SJSA1 (cell line): ENCODE results near the gene CDH18. TPM values are rescaled to one million over a fixed set of nuclear protein-coding genes. Genes with fewer than 3 reads are reported as not detected.
"Not testable (repeated sequence)": the region's sequence is repeated elsewhere in the genome, so short reads cannot be mapped to it uniquely, and the experiment has no call there.

Experiments used
- DNase-seq, 2 experiments: peaks; one replicate each; pipeline ENCODE4 v3.0.0-alpha.2; 2015 to 2020; ENCODE audit warnings: low spot score in 2 of 2, low read depth in 1 of 2
- H3K27ac ChIP-seq: fragments of 250-450 bp; sonication (Bioruptor Pico); 2 replicates; pipeline ENCODE4 v1.5.1; 2020; ENCODE audit warnings: mild to moderate bottlenecking, moderate library complexity
- H3K27me3 ChIP-seq: fragments of 250-450 bp; sonication (Bioruptor Pico); replicated peaks from 2 replicates; pipeline ENCODE4 v1.5.1; 2020; ENCODE audit warnings: mild to moderate bottlenecking, moderate library complexity
- H3K36me3 ChIP-seq: fragments of 250-450 bp; sonication (Bioruptor Pico); 2 replicates; pipeline ENCODE4 v1.5.1; 2020; ENCODE audit warnings: mild to moderate bottlenecking
- H3K4me1 ChIP-seq: fragments of 250-450 bp; sonication (Bioruptor Pico); replicated peaks from 2 replicates; pipeline ENCODE4 v1.6.1; 2021; ENCODE audit warnings: mild to moderate bottlenecking
- H3K4me3 ChIP-seq: fragments of 250-450 bp; sonication (Bioruptor Pico); 2 replicates; pipeline ENCODE4 v1.5.1; 2020; ENCODE audit warnings: mild to moderate bottlenecking
- H3K9me3 ChIP-seq: fragments of 250-450 bp; sonication (Bioruptor Pico); replicated peaks from 2 replicates; pipeline ENCODE4 v1.5.1; 2020; ENCODE audit warnings: mild to moderate bottlenecking
- total RNA-seq: library from RNA; depleted of rRNA; stranded (reverse); fragments of >200 nt; shearing (Covaris generic); gene quantifications from 2 replicates; pipeline ENCODE4 v1.2.3, GENCODE V29; 2014

The CDH18 gene
- total RNA-seq, 1 experiment from 2014 or later: not detected

DNA sequence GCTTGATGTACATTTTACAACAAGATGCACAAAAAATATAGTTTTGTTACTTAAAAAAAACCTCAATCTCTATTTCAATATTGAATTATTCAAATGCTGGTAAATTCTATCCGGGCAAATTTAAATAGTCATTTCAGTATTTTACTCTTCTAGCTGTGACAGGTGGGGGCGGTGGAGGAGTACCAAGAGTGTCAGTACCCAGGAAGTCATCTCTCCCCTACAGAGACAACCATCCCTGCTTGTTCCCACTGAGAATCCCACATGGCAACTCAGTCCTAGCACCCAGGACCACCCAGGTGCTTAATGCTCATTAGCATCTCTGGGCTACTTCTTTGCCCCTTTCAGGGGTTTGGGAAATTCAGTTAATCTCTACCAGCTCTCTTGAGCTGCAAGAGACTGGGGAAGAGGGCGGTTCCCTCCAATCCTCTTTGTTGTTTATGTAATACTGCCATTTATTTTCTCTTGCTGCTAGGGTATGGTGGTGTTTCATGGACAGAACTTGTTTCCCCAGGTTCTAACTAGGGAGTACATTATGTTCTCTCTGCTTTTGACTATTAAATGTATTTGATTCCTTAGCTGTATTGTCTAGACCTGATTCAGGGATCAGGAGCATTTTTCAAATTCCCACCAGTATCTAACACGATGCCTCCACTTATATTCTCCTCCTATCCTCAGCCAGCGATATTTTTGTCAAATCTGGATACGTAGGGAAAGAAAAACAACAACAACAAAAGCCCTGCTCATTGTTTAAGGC, 122.5 kb downstream of the CDH18 start:
- no peak for DNase-seq
- Histone ChIP-seq H3K4me3 (no peak overlapping the region), H3K27me3 (no peaks in the 10 kb centered on the region), H3K27ac (no peak overlapping the region), H3K9me3 (no peaks in the 10 kb centered on the region), H3K4me1 (no peaks in the 10 kb centered on the region), H3K36me3 (no peaks in the 10 kb centered on the region)

- no peak for DNase-seq
- H3K9me3 ChIP-seq: no peaks in the 10 kb centered on the region
- no peaks in the 10 kb centered on the region for H3K36me3 ChIP-seq
- H3K27ac ChIP-seq: no peak overlapping the region
- H3K4me1 ChIP-seq: no peaks in the 10 kb centered on the region
- H3K4me3 ChIP-seq: no peak overlapping the region
- H3K27me3 ChIP-seq: no peaks in the 10 kb centered on the region
Measured at GRCh38 chr5:19862711-19863110, 125.3 kb downstream of the CDH18 start.

DNA sequence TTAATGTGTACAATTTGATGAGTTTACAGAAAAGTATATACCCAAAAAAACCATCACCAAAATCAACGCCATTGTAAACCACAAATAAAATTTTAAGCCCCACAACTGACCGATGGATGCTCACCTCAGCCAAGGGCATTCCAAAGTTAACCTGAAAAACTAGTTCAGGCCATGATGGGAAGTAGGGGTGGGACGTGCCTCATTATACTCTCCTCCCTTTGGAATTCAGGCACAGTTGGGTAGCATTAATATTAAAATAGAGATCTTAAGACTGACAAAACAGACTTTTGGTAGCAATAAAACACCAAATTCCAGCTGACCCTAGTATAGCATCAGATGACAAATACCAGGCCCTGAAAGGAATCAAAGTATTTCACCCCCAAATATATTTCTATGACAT, 129.0 kb downstream of the CDH18 start:
- DNase-seq: no peak
- no peaks in the 10 kb centered on the region for H3K36me3 ChIP-seq
- no peak overlapping the region for H3K4me3 ChIP-seq
- H3K27ac ChIP-seq: no peak overlapping the region
- H3K4me1 ChIP-seq: no peaks in the 10 kb centered on the region
- no peaks in the 10 kb centered on the region for H3K9me3 ChIP-seq
- H3K27me3 ChIP-seq: no peaks in the 10 kb centered on the region

GRCh38 chr5:19855931-19856330, 132.1 kb downstream of the CDH18 start:
- Histone ChIP-seq H3K4me3 (no peak overlapping the region), H3K27ac (no peak overlapping the region), H3K9me3 (no peaks in the 10 kb centered on the region), H3K27me3 (no peaks in the 10 kb centered on the region), H3K4me1 (no peaks in the 10 kb centered on the region), H3K36me3 (no peaks in the 10 kb centered on the region)
- DNase-seq: no peak

- DNase-seq: no peak
- H3K27ac ChIP-seq: no peak overlapping the region
- H3K4me3 ChIP-seq: no peak overlapping the region
- H3K4me1 ChIP-seq: no peaks in the 10 kb centered on the region
- H3K9me3 ChIP-seq: no peaks in the 10 kb centered on the region
- H3K27me3 ChIP-seq: no peaks in the 10 kb centered on the region
- no peaks in the 10 kb centered on the region for H3K36me3 ChIP-seq
Measured at GRCh38 chr5:19855453-19855852, 132.5 kb downstream of the CDH18 start.

DNA sequence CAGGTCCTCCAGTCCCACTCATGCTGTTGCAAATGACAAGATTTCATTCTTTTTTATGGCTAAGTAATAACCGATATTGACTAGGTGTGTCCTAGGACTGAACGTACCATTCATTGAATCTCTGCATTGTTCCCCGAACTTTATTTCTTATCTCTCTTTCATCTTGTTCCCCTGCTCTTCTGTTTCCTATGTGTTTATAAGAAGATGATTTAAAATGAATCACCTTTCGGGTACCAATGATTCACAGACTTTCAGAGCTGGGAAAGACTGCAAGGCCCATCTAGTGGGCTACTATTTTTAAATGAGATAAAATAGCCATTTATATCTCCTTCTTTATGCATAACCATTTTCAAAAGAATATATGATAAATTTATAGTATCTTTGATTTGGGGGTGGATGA, 133.0 kb downstream of the CDH18 start:
- H3K4me3 ChIP-seq: no peak overlapping the region
- no peak overlapping the region for H3K27ac ChIP-seq
- DNase-seq: no peak
- no peaks in the 10 kb centered on the region for H3K9me3 ChIP-seq
- no peaks in the 10 kb centered on the region for H3K36me3 ChIP-seq
- H3K4me1 ChIP-seq: no peaks in the 10 kb centered on the region
- no peaks in the 10 kb centered on the region for H3K27me3 ChIP-seq

- DNase-seq: no peak
- Histone ChIP-seq H3K9me3 (no peaks in the 10 kb centered on the region), H3K27ac (no peak overlapping the region)
Measured at GRCh38 chr5:19853616-19854240, 134.3 kb downstream of the CDH18 start.

DNA sequence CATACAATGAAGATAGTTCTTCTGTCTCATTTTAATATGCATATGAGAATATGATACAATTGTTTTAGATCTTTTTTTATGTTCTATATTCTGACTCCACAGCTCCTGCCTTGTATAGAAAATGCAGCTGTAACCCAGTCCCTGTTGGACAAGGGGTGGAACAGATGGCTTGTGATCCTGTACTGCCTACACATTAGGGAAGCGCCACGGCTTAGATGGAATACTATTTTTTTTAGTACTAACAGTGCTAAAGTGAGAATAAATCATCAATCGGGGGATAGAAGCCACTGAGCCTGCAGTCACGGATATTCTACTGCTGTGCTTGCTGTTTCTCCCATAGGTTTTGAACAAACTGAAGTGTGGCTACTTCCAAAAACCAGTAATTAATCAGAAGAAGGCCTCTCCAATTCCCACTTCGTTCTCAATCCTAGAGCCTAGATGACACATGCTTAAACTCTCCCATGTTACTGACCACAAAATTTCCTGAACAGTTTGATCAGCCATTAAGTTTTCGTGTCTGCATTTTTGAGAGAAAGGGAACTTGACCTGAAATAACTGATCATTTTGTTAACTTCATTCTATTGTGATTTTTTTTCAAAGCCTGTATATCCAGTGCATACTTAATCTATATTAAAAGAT, 150.3 kb downstream of the CDH18 start:
- H3K27ac ChIP-seq: no peak overlapping the region
- no peaks in the 10 kb centered on the region for H3K36me3 ChIP-seq
- no peak overlapping the region for H3K4me3 ChIP-seq
- H3K9me3 ChIP-seq: no peaks in the 10 kb centered on the region; the same call in 1 of the 2 replicates
- H3K27me3 ChIP-seq: no peaks in the 10 kb centered on the region
- H3K4me1 ChIP-seq: no peaks in the 10 kb centered on the region
- DNase-seq: no peak

More at GRCh38 chr5:19853616-19854240, 134.3 kb downstream of the CDH18 start:
- Histone ChIP-seq H3K4me1 (no peaks in the 10 kb centered on the region), H3K36me3 (no peaks in the 10 kb centered on the region), H3K27me3 (no peaks in the 10 kb centered on the region), H3K4me3 (no peak overlapping the region)

DNA sequence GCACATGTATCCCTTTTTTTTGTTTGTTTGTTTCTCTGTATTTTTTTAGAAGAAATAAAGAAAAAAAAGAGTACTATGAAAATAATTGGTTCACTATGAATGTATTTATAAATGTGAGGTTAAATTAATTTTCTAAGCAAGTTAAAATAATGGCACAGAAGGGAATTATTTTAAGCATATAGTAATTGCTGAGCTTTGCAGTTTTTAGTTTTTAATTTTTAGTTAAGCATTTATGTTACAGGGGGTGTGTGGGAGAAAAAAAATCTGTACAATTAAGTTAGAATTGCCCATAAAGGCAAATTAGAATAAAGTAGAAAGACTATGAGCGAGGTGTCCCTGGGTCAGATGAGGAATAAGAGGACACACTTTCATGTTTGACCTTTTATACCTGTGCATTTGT, 152.6 kb downstream of the CDH18 start:
- Histone ChIP-seq H3K9me3 (no peaks in the 10 kb centered on the region), H3K36me3 (no peaks in the 10 kb centered on the region), H3K27ac (no peak overlapping the region), H3K4me3 (no peak overlapping the region), H3K27me3 (no peaks in the 10 kb centered on the region), H3K4me1 (no peaks in the 10 kb centered on the region)
- DNase-seq: no peak

- H3K4me1 ChIP-seq, H3K36me3 ChIP-seq, H3K27ac ChIP-seq, DNase-seq, H3K9me3 ChIP-seq, H3K27me3 ChIP-seq, H3K4me3 ChIP-seq: not testable (repeated sequence)
Measured at GRCh38 chr5:19812720-19813119, 175.3 kb downstream of the CDH18 start.

DNA sequence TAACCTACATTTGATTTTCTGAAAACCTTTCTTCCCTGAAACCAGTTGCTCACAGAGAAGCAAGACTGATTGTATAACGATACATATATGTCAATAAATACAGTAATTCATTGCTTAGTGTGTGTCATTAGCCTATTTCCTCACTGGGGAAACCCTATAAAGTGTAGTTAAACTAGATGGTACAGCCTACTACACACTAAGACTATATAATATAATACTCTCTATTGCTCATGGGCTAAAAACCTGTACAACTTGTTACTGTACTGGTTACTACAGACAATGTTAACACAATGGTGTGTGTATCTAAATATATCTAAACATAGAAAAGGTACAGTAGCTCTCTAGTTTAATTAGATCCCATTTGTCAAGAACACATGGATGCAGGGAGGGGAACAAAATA, 181.2 kb downstream of the CDH18 start:
- H3K27me3 ChIP-seq: no peaks in the 10 kb centered on the region
- no peak overlapping the region for H3K27ac ChIP-seq
- no peaks in the 10 kb centered on the region for H3K36me3 ChIP-seq
- no peak for DNase-seq
- no peaks in the 10 kb centered on the region for H3K4me1 ChIP-seq
- H3K4me3 ChIP-seq: no peak overlapping the region
- H3K9me3 ChIP-seq: no peaks in the 10 kb centered on the region

DNA sequence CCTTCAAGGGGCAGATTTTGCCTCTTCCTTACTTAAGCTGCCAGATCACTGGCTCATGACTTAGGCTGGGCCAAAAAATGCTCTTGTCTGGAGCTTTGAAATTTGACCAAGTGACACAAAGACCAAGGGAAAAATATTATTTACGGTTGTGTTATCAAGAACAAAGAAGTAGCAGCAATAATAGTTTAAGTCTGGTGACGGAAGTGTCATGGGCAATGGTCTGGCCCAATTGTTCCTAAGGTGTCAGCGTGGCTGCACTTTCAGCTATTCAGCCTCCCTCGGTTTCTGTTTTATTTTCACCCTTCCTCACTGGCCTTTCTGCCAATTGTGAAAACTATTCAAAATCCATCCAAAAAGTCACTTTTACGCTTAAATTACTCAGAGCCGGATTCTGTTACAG, 185.3 kb downstream of the CDH18 start:
- Histone ChIP-seq H3K27ac (no peak overlapping the region), H3K36me3 (no peaks in the 10 kb centered on the region), H3K27me3 (no peaks in the 10 kb centered on the region), H3K4me1 (no peaks in the 10 kb centered on the region), H3K4me3 (no peak overlapping the region), H3K9me3 (no peaks in the 10 kb centered on the region; the same call in 1 of the 2 replicates)
- no peak for DNase-seq

DNA sequence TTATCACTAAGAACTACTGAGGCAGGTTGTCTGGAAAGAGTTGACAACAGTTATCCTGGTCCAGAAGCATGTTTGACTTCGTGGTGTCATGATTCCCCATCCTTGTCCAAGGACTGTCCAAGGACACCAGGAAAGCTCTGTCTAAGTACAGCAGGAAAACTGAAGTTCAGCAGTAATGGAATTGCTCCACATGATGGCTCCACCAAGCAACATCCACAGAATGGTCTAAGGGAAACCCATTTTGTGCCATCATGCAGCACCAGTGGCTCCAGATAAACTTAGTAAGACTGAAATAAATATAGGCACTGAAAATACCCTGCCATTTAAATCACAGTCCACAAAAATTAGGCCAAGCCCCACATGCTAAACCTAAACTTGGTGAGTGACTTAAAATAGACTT, 192.8 kb downstream of the CDH18 start:
- DNase-seq: no peak
- Histone ChIP-seq H3K27me3 (no peaks in the 10 kb centered on the region), H3K4me3 (no peak overlapping the region), H3K27ac (no peak overlapping the region), H3K9me3 (peaks cover 2% of the 10 kb centered on the region; the same call in 1 of the 2 replicates), H3K36me3 (no peaks in the 10 kb centered on the region), H3K4me1 (no peaks in the 10 kb centered on the region)

DNA sequence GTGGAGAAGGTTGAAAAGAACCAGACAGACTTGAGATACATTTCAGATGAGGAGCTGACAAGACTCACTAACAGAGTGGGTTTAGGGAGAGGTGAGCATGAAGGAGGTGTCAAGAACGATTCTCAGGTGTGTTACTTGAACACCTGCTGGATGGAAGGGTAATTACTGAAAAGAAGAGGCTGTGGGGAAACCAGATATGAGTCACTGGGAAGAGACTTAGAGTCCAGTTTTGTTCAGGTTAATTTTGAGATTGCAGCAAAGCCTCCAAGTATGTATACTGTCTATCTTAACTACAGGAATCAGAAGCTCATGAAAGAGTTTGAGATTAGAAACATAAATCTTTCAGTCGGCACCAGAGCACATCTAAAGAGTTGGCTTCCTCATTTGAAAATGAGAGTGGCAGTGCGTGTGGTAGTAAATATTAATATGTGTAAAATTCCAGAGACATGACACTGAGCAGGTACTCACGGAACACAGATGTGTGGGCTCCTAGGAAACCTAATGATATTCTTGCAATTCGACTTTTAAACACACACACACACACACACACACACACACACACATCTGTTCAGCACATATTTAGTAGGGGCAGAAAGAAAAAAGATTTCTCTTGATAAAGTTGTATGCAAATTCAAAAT, 197.1 kb downstream of the CDH18 start:
- no peaks in the 10 kb centered on the region for H3K4me1 ChIP-seq
- no peak overlapping the region for H3K27ac ChIP-seq
- no peaks in the 10 kb centered on the region for H3K27me3 ChIP-seq
- H3K9me3 ChIP-seq: 0 out of 2 replicates have a peak, but pooled peaks cover 2% of the 10 kb centered on the region
- no peaks in the 10 kb centered on the region for H3K36me3 ChIP-seq
- no peak for DNase-seq
- no peak overlapping the region for H3K4me3 ChIP-seq
